H1 (cell line): ENCODE results near the gene HSP90B1. TPM values are rescaled to one million over a fixed set of nuclear protein-coding genes. Genes with fewer than 3 reads are reported as not detected.

ENCODE experiments used
- ATF2 ChIP-seq: IDR thresholded peaks from 2 replicates; pipeline ENCODE4 v1.6.1; 2012; ENCODE audit warnings: low read length, inconsistent platforms
- BACH1 ChIP-seq: IDR thresholded peaks from 2 replicates; pipeline ENCODE4 v1.6.1; 2012; ENCODE audit warnings: low read length, improper control_type of control experiment
- CHD2 ChIP-seq: IDR thresholded peaks from 2 replicates; pipeline ENCODE4 v1.6.1; 2012; ENCODE audit warnings: low read length, improper control_type of control experiment
- CTBP2 ChIP-seq: IDR thresholded peaks from 2 replicates; pipeline ENCODE4 v1.7.0; 2011; ENCODE audit warnings: borderline replicate concordance, mild to moderate bottlenecking, moderate library complexity, mixed read lengths, low read length; ENCODE audit not compliant: insufficient read depth, insufficient read length
- E2F6 ChIP-seq: IDR thresholded peaks from 2 replicates; pipeline ENCODE4 v1.6.1; 2012; ENCODE audit warnings: inconsistent platforms
- KDM5A ChIP-seq: fragments of 200-600 bp; IDR thresholded peaks from 2 replicates; pipeline ENCODE4 v1.7.1; 2012; ENCODE audit warnings: mild to moderate bottlenecking, low read length, inconsistent platforms, mixed read lengths
- MAFK ChIP-seq: IDR thresholded peaks from 2 replicates; pipeline ENCODE4 v1.6.1; 2012; ENCODE audit warnings: low read depth, mild to moderate bottlenecking, improper control_type of control experiment, low read length
- NANOG ChIP-seq: IDR thresholded peaks from 2 replicates; pipeline ENCODE4 v1.6.1; 2011; ENCODE audit warnings: low read length, low read depth, mild to moderate bottlenecking, inconsistent platforms; ENCODE audit not compliant: insufficient read depth, poor library complexity, severe bottlenecking
- NRF1 ChIP-seq: IDR thresholded peaks from 2 replicates; pipeline ENCODE4 v1.6.1; 2011; ENCODE audit warnings: mild to moderate bottlenecking, low read depth, low read length, improper control_type of control experiment
- PHF8 ChIP-seq: fragments of 200-600 bp; sonication (generic); conservative IDR thresholded peaks from 2 replicates; pipeline ENCODE4 v1.7.1; 2012; ENCODE audit warnings: low read depth, mild to moderate bottlenecking, inconsistent platforms, low read length, moderate library complexity
- POLR2AphosphoS5 ChIP-seq: IDR thresholded peaks from 2 replicates; pipeline ENCODE4 v1.6.1; 2011; ENCODE audit warnings: low read depth, low read length
- RAD21 ChIP-seq, 2 experiments: IDR thresholded peaks in 1 of 2; conservative IDR thresholded peaks in 1 of 2; 2 replicates each; pipeline ENCODE4 v1.6.1; 2011; ENCODE audit warnings: low read depth in 2 of 2, low read length in 2 of 2, improper control_type of control experiment in 1 of 2, inconsistent platforms in 1 of 2, mild to moderate bottlenecking in 1 of 2, moderate library complexity in 1 of 2
- SP1 ChIP-seq: IDR thresholded peaks from 2 replicates; pipeline ENCODE4 v1.6.1; 2011; ENCODE audit warnings: low read depth, low read length
- TAF1 ChIP-seq: IDR thresholded peaks from 2 replicates; pipeline ENCODE4 v1.6.1; 2011; ENCODE audit warnings: mild to moderate bottlenecking, low read depth, low read length
- USF2 ChIP-seq: IDR thresholded peaks from 2 replicates; pipeline ENCODE4 v1.6.1; 2011; ENCODE audit warnings: low read length, improper control_type of control experiment
- ZNF274 ChIP-seq: IDR thresholded peaks from 2 replicates; pipeline ENCODE4 v1.7.0; 2012; ENCODE audit warnings: low read length, borderline replicate concordance; ENCODE audit errors: extremely low read depth
- polyA plus RNA-seq, 7 experiments: library from polyadenylated mRNA; depleted of rRNA in 3 of 7; stranded (reverse) in 5 of 7; unstranded in 2 of 7; fragments of >200 nt in 5 of 7; fragments of 200-250 nt in 2 of 7; gene quantifications; 1 replicate in 5 of 7; 2 replicates in 1 of 7; 4 replicates in 1 of 7; pipeline versions ENCODE4 v1.2.1 to v1.2.3, GENCODE V29; 2011 to 2013; ENCODE audit warnings: missing spikeins in 2 of 7, mixed read lengths in 2 of 7
- total RNA-seq: library from RNA; stranded (reverse); fragmentation: NEBNext Ultra II Directional; extraction: Animal tissue kit (Norgen Biotek cat#: 25700); gene quantifications from 2 replicates; pipeline ENCODE4 v1.2.1, GENCODE V29; 2021

The HSP90B1 gene
- total and polyA plus RNA-seq, 2 of the 8 experiments (the other 6 are each of a cell fraction or from before 2014, with no cell fraction given): 161 to 847 TPM

GRCh38 chr12:103930034-103930786, at the start of gene HSP90B1 (continued):
- TF ChIP-seq RAD21 (IDR thresholded peaks at IDR 0.05 in 1 of 2, conservative IDR thresholded peaks at IDR 0.05 in 1 of 2; ENCODE audit: low read depth in 2 of 2, low read length in 2 of 2) (no peak), BACH1 (peak; percentile 53; the same call in 1 of the 2 replicates), NRF1 (no peak), TAF1 (peak; percentile 91), PHF8 (peak; percentile 86), SP1 (peak; percentile 95), POLR2AphosphoS5 (peak; percentile 98), USF2 (no peak), MAFK (no peak), KDM5A (no peak), CHD2 (peak; percentile 88), ATF2 (no peak), NANOG (no peak), E2F6 (0 out of 2 replicates have a peak, but pooled peaks have one; percentile 21), ZNF274 (no peak), CTBP2 (no peak)
